CD14-positive monocyte (primary cell): Measurements from ENCODE around the gene TNNI2. TPM values are rescaled to one million over a fixed set of nuclear protein-coding genes. Genes with fewer than 3 reads are reported as not detected.

Source experiments
- DNase-seq, 3 donors: peaks; one replicate each; pipeline ENCODE4 v3.0.0-alpha.2; 2011 to 2022
- H2AFZ ChIP-seq: 2 replicates; pipeline ENCODE4 v1.6.0; 2012; ENCODE audit warnings: mild to moderate bottlenecking, low read depth, low read length, inconsistent platforms; ENCODE audit not compliant: insufficient read depth, poor library complexity, severe bottlenecking
- H3K27ac ChIP-seq, 2 donors: 1 replicate in 1 of 2; 2 replicates in 1 of 2; pipeline ENCODE4 v1.5.1; 2012 to 2013; ENCODE audit warnings: low read length in 2 of 2, control low read depth in 1 of 2, inconsistent platforms in 1 of 2, low read depth in 1 of 2, mild to moderate bottlenecking in 1 of 2
- H3K27me3 ChIP-seq, 2 donors: one replicate each; pipeline versions ENCODE4 v1.6.0 to v1.6.1; 2011 to 2013; ENCODE audit warnings: low read length in 2 of 2; ENCODE audit not compliant: control insufficient read depth in 2 of 2, insufficient read depth in 2 of 2
- H3K36me3 ChIP-seq, 2 donors: replicated peaks in 1 of 2; 1 replicate in 1 of 2; 2 replicates in 1 of 2; pipeline versions ENCODE4 v1.5.1 to v1.6.1; 2012 to 2013; ENCODE audit warnings: low read length in 2 of 2, control low read depth in 1 of 2, inconsistent platforms in 1 of 2, mild to moderate bottlenecking in 1 of 2; ENCODE audit not compliant: insufficient read depth in 2 of 2, control insufficient read depth in 1 of 2
- H3K4me1 ChIP-seq, 2 donors: 1 replicate in 1 of 2; 2 replicates in 1 of 2; pipeline versions ENCODE4 v1.5.1 to v1.6.1; 2012 to 2013; ENCODE audit warnings: low read length in 2 of 2, control low read depth in 1 of 2, inconsistent platforms in 1 of 2, mild to moderate bottlenecking in 1 of 2, moderate library complexity in 1 of 2; ENCODE audit not compliant: insufficient read depth in 2 of 2, control insufficient read depth in 1 of 2
- H3K4me2 ChIP-seq: replicated peaks from 2 replicates; pipeline ENCODE3; 2012; ENCODE audit warnings: low read length, moderate library complexity, mild to moderate bottlenecking; ENCODE audit not compliant: poor library complexity, severe bottlenecking; ENCODE audit errors: extremely low read depth
- H3K4me3 ChIP-seq, 3 experiments: fragments of 200-600 bp in 1 of 3; sonication (generic) in 1 of 3; replicated peaks in 1 of 3; 1 replicate in 2 of 3; 2 replicates in 1 of 3; pipeline ENCODE4 v1.5.1; 2011 to 2013; ENCODE audit warnings: low read length in 3 of 3, mild to moderate bottlenecking in 3 of 3, control low read depth in 2 of 3, low read depth in 2 of 3, inconsistent platforms in 1 of 3, moderate library complexity in 1 of 3
- H3K79me2 ChIP-seq: 2 replicates; pipeline ENCODE4 v1.6.0; 2012; ENCODE audit warnings: mild to moderate bottlenecking, control low read depth, inconsistent platforms, low read length, moderate library complexity; ENCODE audit not compliant: insufficient read depth
- H3K9ac ChIP-seq: 2 replicates; pipeline ENCODE4 v1.6.0; 2017; ENCODE audit warnings: low read length, mild to moderate bottlenecking; ENCODE audit not compliant: insufficient read depth, poor library complexity, severe bottlenecking
- H3K9me3 ChIP-seq, 2 donors: replicated peaks in 1 of 2; 1 replicate in 1 of 2; 2 replicates in 1 of 2; pipeline versions ENCODE4 v1.5.1 to v1.6.1; 2012 to 2013; ENCODE audit warnings: low read length in 2 of 2, control low read depth in 1 of 2; ENCODE audit not compliant: control insufficient read depth in 1 of 2, insufficient read depth in 1 of 2
- H4K20me1 ChIP-seq: 2 replicates; pipeline ENCODE4 v1.6.0; 2012; ENCODE audit warnings: mild to moderate bottlenecking, low read length, control low read depth, moderate library complexity; ENCODE audit not compliant: insufficient read depth
- H3K27ac Mint-ChIP-seq, 7 donors: one replicate each; pipeline ENCODE4 v1.8.0; 2020; ENCODE audit warnings: mild to moderate bottlenecking in 7 of 7, mixed read lengths in 7 of 7, moderate library complexity in 6 of 7, inconsistent platforms in 2 of 7
- H3K27me3 Mint-ChIP-seq, 3 donors: one replicate each; pipeline ENCODE4 v1.8.0; 2021 to 2022; ENCODE audit warnings: low read depth in 3 of 3, mild to moderate bottlenecking in 3 of 3, mixed read lengths in 3 of 3, moderate library complexity in 3 of 3, inconsistent platforms in 1 of 3
- H3K36me3 Mint-ChIP-seq, 2 donors: one replicate each; pipeline ENCODE4 v1.8.0; 2020; ENCODE audit warnings: mixed read lengths in 2 of 2, inconsistent platforms in 1 of 2, mild to moderate bottlenecking in 1 of 2
- H3K4me1 Mint-ChIP-seq: one replicate; pipeline ENCODE4 v1.8.0; 2020; ENCODE audit warnings: mild to moderate bottlenecking, mixed read lengths
- H3K4me3 Mint-ChIP-seq, 2 donors: one replicate each; pipeline ENCODE4 v1.8.0; 2020; ENCODE audit warnings: mild to moderate bottlenecking in 2 of 2, mixed read lengths in 2 of 2, moderate library complexity in 1 of 2
- H3K9me3 Mint-ChIP-seq, 7 donors: one replicate each; pipeline ENCODE4 v1.8.0; 2020 to 2022; ENCODE audit warnings: mixed read lengths in 7 of 7, mild to moderate bottlenecking in 6 of 7, moderate library complexity in 6 of 7, inconsistent platforms in 2 of 7
- CTCF ChIP-seq: fragments of 200-600 bp; IDR thresholded peaks from one replicate; pipeline ENCODE4 v1.8.0; 2022; ENCODE audit warnings: antibody characterized with exemption, mild to moderate bottlenecking
- WGBS: methylation state at CpG from one replicate; pipeline ENCODE4 v1.1.5; 2013; ENCODE audit warnings: missing lambda C conversion rate; ENCODE audit not compliant: insufficient coverage; 5-methylcytosine and 5-hydroxymethylcytosine counted together
- intact Hi-C, 2 donors: fragments of 100-400 bp; cut with micrococcal nuclease; formaldehyde crosslinking; loops; one replicate each; pipeline versions ENCODE4 v1.15.0 to v1.15.1; 2023
- polyA plus RNA-seq, 3 donors: library from polyadenylated mRNA; depleted of rRNA in 1 of 3; unstranded in 2 of 3; stranded (reverse) in 1 of 3; fragments of 300-500 nt in 2 of 3; fragments of >200 nt in 1 of 3; fragmentation: Illumina TruSeq in 2 of 3; gene quantifications; 1 replicate in 2 of 3; 2 replicates in 1 of 3; pipeline ENCODE4 v1.2.3, GENCODE V29; 2012 to 2021

The TNNI2 gene
- polyA plus RNA-seq, 3 donors = 11.4 to 45.8 (median 11.7) TPM

- H3K79me2 ChIP-seq = no peaks in the 10 kb centered on the region
- H3K36me3 ChIP-seq = no peaks in the 10 kb centered on the region
- H3K4me2 ChIP-seq = no peak overlapping the region
- intact Hi-C loops = no loop called here
- peaks cover 8% of the 10 kb centered on the region in 2 donors for H3K36me3 Mint-ChIP-seq
- no peak overlapping the region for H3K4me3 ChIP-seq
- TF ChIP-seq CTCF = no peak
- DNase-seq = no peak
- no peak overlapping the region for H3K9ac ChIP-seq
- H3K4me3 Mint-ChIP-seq = peak overlapping the region in 1 of 2 donors; percentile 78
- peaks cover 35 to 91% of the 10 kb centered on the region in 2 donors for H3K27me3 ChIP-seq
- H2AFZ ChIP-seq = no peak overlapping the region
- H3K27ac ChIP-seq = no peak overlapping the region
- H3K4me1 ChIP-seq = peaks cover 9% of the 10 kb centered on the region in 2 donors
- H3K27ac Mint-ChIP-seq = no peak overlapping the region
- peaks cover 9 to 51% (median 42%) of the 10 kb centered on the region in 7 donors for H3K9me3 Mint-ChIP-seq
- H3K9me3 ChIP-seq = peaks cover 37 to 45% of the 10 kb centered on the region in 2 donors
- no peaks in the 10 kb centered on the region for H4K20me1 ChIP-seq
- WGBS = 97% methylated on average over 6 of the region's 7 CpGs
- peaks cover 14% of the 10 kb centered on the region for H3K4me1 Mint-ChIP-seq
- peaks cover 90 to 94% (median 92%) of the 10 kb centered on the region in 3 donors for H3K27me3 Mint-ChIP-seq
Observed at GRCh38 chr11:1815751-1816150, 23.0 kb upstream of the TNNI2 start.

- H3K4me3 Mint-ChIP-seq = peak overlapping the region in 1 of 2 donors; percentile 46
- H3K4me1 Mint-ChIP-seq = peaks cover 4% of the 10 kb centered on the region
- DNase-seq = no peak
- 100% methylated on average over 2 of the region's 5 CpGs for WGBS
- peaks cover 94 to 96% (median 95%) of the 10 kb centered on the region in 3 donors for H3K27me3 Mint-ChIP-seq
- H3K9ac ChIP-seq = no peak overlapping the region
- peaks cover 35 to 93% of the 10 kb centered on the region in 2 donors for H3K27me3 ChIP-seq
- H3K36me3 Mint-ChIP-seq = peaks cover 6 to 8% of the 10 kb centered on the region in 2 donors
- H3K27ac Mint-ChIP-seq = no peak overlapping the region
- H3K36me3 ChIP-seq = no peaks in the 10 kb centered on the region
- TF ChIP-seq CTCF = no peak
- H3K4me1 ChIP-seq = no peaks in the 10 kb centered on the region
- H3K79me2 ChIP-seq = no peaks in the 10 kb centered on the region
- no peak overlapping the region for H3K4me2 ChIP-seq
- intact Hi-C loops = no loop called here
- peaks cover 35 to 43% of the 10 kb centered on the region in 2 donors for H3K9me3 ChIP-seq
- H4K20me1 ChIP-seq = no peaks in the 10 kb centered on the region
- no peak overlapping the region for H2AFZ ChIP-seq
- peaks cover 18 to 56% (median 48%) of the 10 kb centered on the region in 7 donors for H3K9me3 Mint-ChIP-seq
- H3K27ac ChIP-seq = no peak overlapping the region
- no peak overlapping the region for H3K4me3 ChIP-seq
Observed at GRCh38 chr11:1817000-1817399, 21.8 kb upstream of the TNNI2 start.
